Left lung (tissue), 10 donors: ENCODE data around the gene PCDHGA5. TPM values are rescaled to one million over a fixed set of nuclear protein-coding genes. Genes with fewer than 3 reads are reported as not detected.
"Not testable (repeated sequence)": the region's sequence is repeated elsewhere in the genome, so short reads cannot be mapped to it uniquely, and the experiment has no call there.

ENCODE experiments used
- ATAC-seq: fragments of 200-7000 bp; cut with Tn5 transposase; one replicate; pipeline ENCODE4 v1.9.1; 2020; ENCODE audit warnings: moderate library complexity
- DNase-seq, 4 donors: peaks; one replicate each; pipeline ENCODE4 v3.0.0-alpha.2; 2013 to 2020
- H3K27ac ChIP-seq, 2 donors: fragments of 200-600 bp; sonication (generic) in 1 of 2; one replicate each; pipeline versions ENCODE4 v1.5.0 to v1.8.0; 2020 to 2021
- H3K27me3 ChIP-seq, 2 donors: fragments of 200-600 bp; sonication (generic) in 1 of 2; one replicate each; pipeline versions ENCODE4 v1.5.0 to v1.8.0; 2020 to 2021
- H3K36me3 ChIP-seq, 2 donors: fragments of 200-600 bp; sonication (generic) in 1 of 2; one replicate each; pipeline versions ENCODE4 v1.5.0 to v1.8.0; 2020 to 2021
- H3K4me1 ChIP-seq, 2 donors: fragments of 200-600 bp; one replicate each; pipeline ENCODE4 v1.8.0; 2021
- H3K4me3 ChIP-seq, 2 donors: fragments of 200-600 bp; sonication (generic) in 1 of 2; one replicate each; pipeline versions ENCODE4 v1.5.0 to v1.8.0; 2020 to 2021; ENCODE audit warnings: mild to moderate bottlenecking in 1 of 2
- H3K9me3 ChIP-seq, 2 donors: fragments of 200-600 bp; sonication (generic) in 1 of 2; one replicate each; pipeline versions ENCODE4 v1.5.0 to v1.8.0; 2020 to 2021
- CTCF ChIP-seq, 2 donors: fragments of 200-600 bp; sonication (generic) in 1 of 2; IDR thresholded peaks; one replicate each; pipeline versions ENCODE4 v1.5.0 to v1.8.0; 2021; ENCODE audit warnings: antibody characterized with exemption in 2 of 2
- intact Hi-C, 2 donors: fragments of 100-400 bp; cut with DNase I; formaldehyde crosslinking; loops; one replicate each; pipeline versions ENCODE4 v1.11.2 to v1.14.2; 2022
- polyA plus RNA-seq, 6 donors: library from polyadenylated mRNA; unstranded; fragments of 120-200 nt; gene quantifications; one replicate each; pipeline ENCODE4 v1.2.1, GENCODE V29; 2013; ENCODE audit not compliant: insufficient read length in 6 of 6
- total RNA-seq, 2 donors: library from RNA; stranded (reverse); fragmentation: NEBNext Ultra II Directional; extraction: Animal tissue kit (Norgen Biotek cat#: 25700); gene quantifications; one replicate each; pipeline ENCODE4 v1.2.1, GENCODE V29; 2021
- donor health status: DM: no; HTN: yes; CAD: no.
- donor health status: DM: no; HTN: no; CAD: no.

The PCDHGA5 gene
- total and polyA plus RNA-seq, 8 donors = 1.3 to 5.0 (median 3.7) TPM

DNA sequence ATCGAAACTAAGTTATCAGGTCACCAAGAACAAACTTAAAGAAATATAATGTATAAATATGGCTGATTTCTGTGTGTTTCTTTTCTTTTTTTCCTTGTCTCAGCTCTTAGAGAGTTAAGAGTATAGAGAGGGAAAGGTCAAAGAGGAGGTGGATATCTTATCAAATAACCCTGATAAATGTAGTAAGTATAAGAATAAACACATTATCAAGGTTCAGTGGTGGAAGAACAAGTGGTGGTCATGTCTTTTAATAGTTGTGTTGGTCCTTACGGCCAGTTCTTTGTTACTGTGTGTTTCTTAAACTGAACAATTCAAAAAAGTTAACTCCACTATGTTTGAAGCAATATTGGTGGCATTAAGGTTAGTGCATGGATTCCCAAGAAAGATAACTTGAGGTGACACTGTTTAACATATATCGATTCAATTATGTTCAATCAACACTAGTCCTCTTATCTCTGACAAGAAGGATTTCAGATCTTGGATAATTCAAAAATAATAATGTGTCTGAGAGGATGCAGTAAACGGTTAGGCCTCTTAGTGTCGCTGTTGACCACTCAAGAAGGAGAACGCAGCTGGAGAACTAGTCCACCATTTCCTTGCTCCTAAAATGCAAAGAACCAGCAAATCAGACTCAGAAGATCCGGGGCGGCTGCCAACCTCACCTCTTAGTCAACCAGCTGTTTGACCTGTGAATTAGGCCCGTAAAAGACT is 20.6 kb upstream of the PCDHGA5 start, which contains the start of gene PCDHGA3:
TSS of gene PCDHGA3 (plus strand) at position 588 of the 711 bp plus-strand sequence. CDS start 205 bp downstream, outside the sequence.
- Histone ChIP-seq H3K9me3 (peaks cover 0 to 86% of the 10 kb centered on the region in 2 donors), H3K27ac (no peak within 1 kb of the TSS), H3K4me3 (no peak within 1 kb of the TSS), H3K4me1 (no peaks in the 10 kb centered on the region), H3K27me3 (peaks cover 0 to 85% of the 10 kb centered on the region in 2 donors), H3K36me3 (no peaks in the 10 kb centered on the region)
- no peak for DNase-seq
- TF ChIP-seq CTCF (IDR thresholded peaks at IDR 0.05) = no peak
- intact Hi-C loops = loop anchor here in 1 of 2 donors (10.0 kb wide), 1 partner anchor 221 kb away; no protein-coding TSS in a partner anchor
- no peak for ATAC-seq

DNA sequence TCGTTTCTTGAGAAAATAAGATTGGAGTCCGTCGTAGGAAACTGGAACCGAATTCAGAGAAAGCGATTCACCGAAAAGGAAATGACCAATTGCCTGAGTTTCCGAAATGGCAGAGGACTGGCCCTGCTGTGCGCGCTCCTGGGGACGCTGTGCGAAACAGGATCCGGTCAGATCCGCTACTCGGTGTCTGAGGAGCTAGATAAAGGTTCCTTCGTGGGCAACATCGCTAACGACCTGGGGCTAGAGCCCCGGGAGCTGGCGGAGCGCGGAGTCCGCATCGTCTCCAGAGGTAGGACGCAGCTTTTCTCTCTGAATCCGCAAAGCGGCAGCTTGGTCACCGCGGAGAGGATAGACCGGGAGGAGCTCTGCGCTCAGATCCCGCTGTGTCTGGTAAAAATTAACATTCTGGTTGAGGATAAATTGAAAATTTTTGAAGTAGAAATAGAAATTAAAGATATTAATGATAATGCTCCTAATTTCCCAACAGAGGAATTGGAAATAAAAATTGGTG is 20.0 kb upstream of the PCDHGA5 start:
- Histone ChIP-seq H3K4me3 (no peak overlapping the region), H3K9me3 (peaks cover 0 to 86% of the 10 kb centered on the region in 2 donors), H3K27me3 (peaks cover 0 to 85% of the 10 kb centered on the region in 2 donors), H3K36me3 (no peaks in the 10 kb centered on the region), H3K27ac (no peak overlapping the region), H3K4me1 (no peaks in the 10 kb centered on the region)
- intact Hi-C loops = loop anchor here in 1 of 2 donors (10.0 kb wide), 1 partner anchor 221 kb away; no protein-coding TSS in a partner anchor
- DNase-seq (no peak), ATAC-seq (no peak)
- TF ChIP-seq CTCF (IDR thresholded peaks at IDR 0.05) = no peak

GRCh38 chr5:141345327-141345726 is 18.6 kb upstream of the PCDHGA5 start:
- ATAC-seq = no peak
- no peaks in the 10 kb centered on the region for H3K36me3 ChIP-seq
- TF ChIP-seq CTCF (IDR thresholded peaks at IDR 0.05) = no peak
- intact Hi-C loops = loop anchor here in 1 of 2 donors (10.0 kb wide), 1 partner anchor 219 kb away; no protein-coding TSS in a partner anchor
- H3K4me1 ChIP-seq = no peaks in the 10 kb centered on the region
- peaks cover 0 to 85% of the 10 kb centered on the region in 2 donors for H3K27me3 ChIP-seq
- H3K27ac ChIP-seq = no peak overlapping the region
- DNase-seq = no peak
- peaks cover 0 to 85% of the 10 kb centered on the region in 2 donors for H3K9me3 ChIP-seq
- H3K4me3 ChIP-seq = no peak overlapping the region

DNA sequence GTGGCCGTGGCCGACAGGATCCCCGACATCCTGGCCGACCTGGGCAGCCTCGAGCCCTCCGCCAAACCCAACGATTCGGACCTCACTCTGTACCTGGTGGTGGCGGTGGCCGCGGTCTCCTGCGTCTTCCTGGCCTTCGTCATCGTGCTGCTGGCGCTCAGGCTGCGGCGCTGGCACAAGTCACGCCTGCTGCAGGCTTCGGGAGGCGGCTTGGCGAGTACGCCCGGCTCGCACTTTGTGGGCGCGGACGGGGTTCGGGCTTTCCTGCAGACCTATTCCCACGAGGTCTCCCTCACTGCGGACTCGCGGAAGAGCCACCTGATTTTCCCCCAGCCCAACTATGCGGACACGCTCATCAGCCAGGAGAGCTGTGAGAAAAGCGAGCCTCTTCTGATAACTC is 17.9 kb upstream of the PCDHGA5 start:
- not testable (repeated sequence) for H3K36me3 ChIP-seq, ATAC-seq

GRCh38 chr5:141349917-141350619 is 13.9 kb upstream of the PCDHGA5 start, which contains the start of gene PCDHGB1:
Gene PCDHGB1 (plus strand): TSS chr5:141350099. CDS start chr5:141350261, 162 bp downstream.
- Histone ChIP-seq H3K4me3 (no peak within 1 kb of the TSS), H3K27ac (no peak within 1 kb of the TSS), H3K27me3 (peaks cover 5 to 74% of the 10 kb centered on the region in 2 donors), H3K36me3 (no peaks in the 10 kb centered on the region), H3K4me1 (no peaks in the 10 kb centered on the region), H3K9me3 (peaks cover 0 to 77% of the 10 kb centered on the region in 2 donors)
- intact Hi-C loops = loop anchor here in 1 of 2 donors (10.0 kb wide), 1 partner anchor 215 kb away; no protein-coding TSS in a partner anchor
- TF ChIP-seq CTCF (IDR thresholded peaks at IDR 0.05) = no peak
- ATAC-seq = no peak
- no peak for DNase-seq

More for the DNA sequence above, 17.9 kb upstream of the PCDHGA5 start:
- H3K4me1 ChIP-seq, H3K27ac ChIP-seq, H3K4me3 ChIP-seq, DNase-seq: not testable (repeated sequence)
- Histone ChIP-seq H3K27me3 (peaks cover 5 to 85% of the 10 kb centered on the region in 2 donors), H3K9me3 (peaks cover 0 to 85% of the 10 kb centered on the region in 2 donors)
- intact Hi-C loops = loop anchor here in 1 of 2 donors (10.0 kb wide), 1 partner anchor 219 kb away; no protein-coding TSS in a partner anchor
